ENCODE measurements around the gene CMPK2.

- no peak for TF ChIP-seq MAFK (IDR thresholded peaks at IDR 0.05; ENCODE audit: low read length)
- TF ChIP-seq JUN (IDR thresholded peaks at IDR 0.05; ENCODE audit: borderline replicate concordance, low read depth, low read length): no peak
- no peak for TF ChIP-seq JUN (CRISPR knock-in tag; IDR thresholded peaks at IDR 0.05; ENCODE audit: borderline replicate concordance)
- TF ChIP-seq SIX5 (IDR thresholded peaks at IDR 0.05; ENCODE audit: borderline replicate concordance in 1 of 2, insufficient read depth in 1 of 2, low read depth in 1 of 2, low read length in 2 of 2): no peak
- TF ChIP-seq E2F1 (CRISPR knock-in tag; IDR thresholded peaks at IDR 0.05): no peak
- no peak for TF ChIP-seq YY1 (IDR thresholded peaks at IDR 0.05; ENCODE audit: borderline replicate concordance in 1 of 3, control insufficient read depth in 1 of 3, extremely low read depth in 1 of 3, insufficient read depth in 3 of 3, insufficient read length in 1 of 3, insufficient replicate concordance in 2 of 3, low read depth in 1 of 3, low read length in 2 of 3)
- no peak for TF ChIP-seq THRB (CRISPR knock-in tag; conservative IDR thresholded peaks at IDR 0.05)
- peak; percentile 65 to 72 (median 70) for TF ChIP-seq CTCF (IDR thresholded peaks at IDR 0.05 in 2 of 3, conservative IDR thresholded peaks at IDR 0.05 in 1 of 3; ENCODE audit: insufficient read depth in 2 of 3, low read depth in 1 of 3, low read length in 3 of 3)
- no peak for TF ChIP-seq SLC30A9 (CRISPR knock-in tag; IDR thresholded peaks at IDR 0.05)
These were observed 566 bp upstream of the CMPK2 start for GRCh38 chr2:6866275-6866671.

Data from K562 (cell line).